ENCODE measurements around the gene BMP7. TPM values are rescaled to one million over a fixed set of nuclear protein-coding genes. Genes with fewer than 3 reads are reported as not detected.
A peak's percentile ranks its signal among the peaks of the same experiment; 100 is the strongest.
"Not testable (repeated sequence)": the region's sequence is repeated elsewhere in the genome, so short reads cannot be mapped to it uniquely, and the experiment has no call there.

The BMP7 gene
- total and polyA plus RNA-seq, 7 donors: under 0.01 to 5.4 (median 2.5) TPM

- 32 to 40% methylated on average over 24 of the region's 24 CpGs for WGBS, 2 donors
These were observed 849 bp upstream of the BMP7 start for GRCh38 chr20:57267158-57267821.

GRCh38 chr20:57265997-57266290 is 497 bp downstream of the BMP7 start:
- H3K4me3 ChIP-seq: peak overlapping the region; percentile 14 to 47 (median 40)
- H3K27me3 ChIP-seq: peaks cover 33 to 77% (median 62%) of the 10 kb centered on the region in 3 donors
- WGBS, 2 donors: 1 to 2% methylated on average over 39 of the region's 39 CpGs
- TF ChIP-seq POLR2AphosphoS5 (IDR thresholded peaks at IDR 0.05) (no peak), CTCF (IDR thresholded peaks at IDR 0.05) (no peak), POLR2A (IDR thresholded peaks at IDR 0.05) (no peak), EP300 (IDR thresholded peaks at IDR 0.05) (no peak)
- no peaks in the 10 kb centered on the region for H3K36me3 ChIP-seq
- H3K4me1 ChIP-seq: peaks cover 0 to 23% (median 22%) of the 10 kb centered on the region in 4 donors
- H3K9me3 ChIP-seq: no peaks in the 10 kb centered on the region
- peak overlapping the region in 1 of 4 donors; percentile 12 for H3K27ac ChIP-seq
- intact Hi-C loops (cut with DNase I): no loop called here
- no peak for DNase-seq

More at GRCh38 chr20:57267158-57267821, 849 bp upstream of the BMP7 start:
- H3K9me3 ChIP-seq: no peaks in the 10 kb centered on the region
- no peak for DNase-seq
- no peaks in the 10 kb centered on the region for H3K36me3 ChIP-seq
- intact Hi-C loops (cut with DNase I): no loop called here
- H3K4me1 ChIP-seq: peaks cover 0 to 23% (median 22%) of the 10 kb centered on the region in 4 donors
- H3K4me3 ChIP-seq: peak overlapping the region in 3 of 4 donors; percentile 39 to 47 (median 42)
- H3K27me3 ChIP-seq: peaks cover 33 to 64% (median 56%) of the 10 kb centered on the region in 3 donors
- no peak overlapping the region for H3K27ac ChIP-seq
- no peak for TF ChIP-seq CTCF (IDR thresholded peaks at IDR 0.05)
- TF ChIP-seq EP300 (IDR thresholded peaks at IDR 0.05): no peak

GRCh38 chr20:57265336-57265996 is 975 bp downstream of the BMP7 start:
- H3K27ac ChIP-seq: no peak overlapping the region
- WGBS, 2 donors: 3% methylated on average over 53 of the region's 53 CpGs
- H3K27me3 ChIP-seq: peaks cover 33 to 82% (median 67%) of the 10 kb centered on the region in 3 donors
- H3K4me1 ChIP-seq: peaks cover 0 to 28% (median 23%) of the 10 kb centered on the region in 4 donors
- no peak for TF ChIP-seq EP300 (IDR thresholded peaks at IDR 0.05)
- no peaks in the 10 kb centered on the region for H3K36me3 ChIP-seq
- no peak for DNase-seq
- no peaks in the 10 kb centered on the region for H3K9me3 ChIP-seq
- H3K4me3 ChIP-seq: peak overlapping the region; percentile 14 to 47 (median 40)
- intact Hi-C loops (cut with DNase I): no loop called here

GRCh38 chr20:57264908-57265335 is 1.5 kb downstream of the BMP7 start:
- WGBS, 2 donors: 8 to 16% methylated on average over 29 of the region's 29 CpGs
- peaks cover 33 to 87% (median 72%) of the 10 kb centered on the region in 3 donors for H3K27me3 ChIP-seq
- H3K27ac ChIP-seq; H3K9me3 ChIP-seq; H3K36me3 ChIP-seq; intact Hi-C loops (cut with DNase I); DNase-seq: not testable (repeated sequence)
- peaks cover 0 to 28% (median 26%) of the 10 kb centered on the region in 4 donors for H3K4me1 ChIP-seq
- H3K4me3 ChIP-seq: peak overlapping the region; percentile 14 to 47 (median 40)

- TF ChIP-seq POLR2A (IDR thresholded peaks at IDR 0.05): no peak
- no peak for TF ChIP-seq EP300 (IDR thresholded peaks at IDR 0.05)
- TF ChIP-seq CTCF (IDR thresholded peaks at IDR 0.05): no peak
- Histone ChIP-seq H3K36me3 (no peaks in the 10 kb centered on the region), H3K4me1 (peaks cover 0 to 35% (median 26%) of the 10 kb centered on the region in 4 donors), H3K27me3 (peaks cover 36 to 96% (median 77%) of the 10 kb centered on the region in 3 donors), H3K27ac (peak overlapping the region in 1 of 4 donors; percentile 71), H3K4me3 (peak overlapping the region in 1 of 4 donors; percentile 47), H3K9me3 (no peaks in the 10 kb centered on the region)
- 13% methylated on average over 54 of the region's 54 CpGs for WGBS, 2 donors
- no peak for DNase-seq
- intact Hi-C loops (cut with DNase I): no loop called here
These were observed 2.3 kb downstream of the BMP7 start for GRCh38 chr20:57263801-57264792.

Data from sigmoid colon (tissue), 7 donors.